DND-41 (cell line): ENCODE data around the gene KCTD20.

Experiments used
- CTCF ChIP-seq: IDR thresholded peaks from 2 replicates; pipeline ENCODE4 v1.5.1; 2012; ENCODE audit warnings: borderline replicate concordance, low read length, moderate library complexity, mild to moderate bottlenecking; ENCODE audit not compliant: poor library complexity, severe bottlenecking; ENCODE audit errors: extremely low read depth
- EZH2 ChIP-seq: IDR thresholded peaks from 3 replicates; pipeline ENCODE4 v1.6.1; 2012; ENCODE audit warnings: borderline replicate concordance, low read depth, mild to moderate bottlenecking, moderate library complexity, low read length, inconsistent platforms; ENCODE audit not compliant: severe bottlenecking

GRCh38 chr6:36510365-36510764 lies 67.6 kb downstream of the KCTD20 start:
- TF ChIP-seq CTCF (no peak), EZH2 (no peak)
